K562 (cell line): ENCODE results near the gene MIXL1. TPM values are rescaled to one million over a fixed set of nuclear protein-coding genes. Genes with fewer than 3 reads are reported as not detected.

Experiments used
- ATAC-seq: fragments of 200-7000 bp; cut with Tn5 transposase; 3 replicates; pipeline ENCODE4 v1.9.1; 2020; ENCODE audit warnings: moderate library complexity
- BruUV-seq: library from RNA; stranded (reverse); fragments of 400-500 nt; replicated peaks from 2 replicates; lab custom pipeline; 2021; lab: Mats Ljungman, UMichigan
- CTCF ChIA-PET: fragments of 300-600 bp; formaldehyde crosslinking; extraction: SDS; loops from one replicate; lab custom pipeline; 2021; ENCODE audit warnings: low intra/inter-chr PET ratio; lab: Yijun Ruan, JAX
- POLR2A ChIA-PET: fragments of 300-600, 350-650 bp; sonication (Branson Sonifier 250); formaldehyde crosslinking; extraction: SDS; loops from one replicate; lab custom pipeline; 2021; ENCODE audit warnings: antibody characterized with exemption, inconsistent platforms; lab: Yijun Ruan, JAX
- DNase-seq, 4 experiments: peaks; one replicate each; pipeline versions ENCODE4 v3.0.0 to v3.0.0-alpha.2; 2011 to 2018; ENCODE audit warnings: low spot score in 3 of 4, mixed read lengths in 3 of 4; ENCODE audit errors: extremely low read depth in 1 of 4
- FAIRE-seq: peaks from 2 replicates; lab custom pipeline; 2011; peaks lifted over from hg19 to GRCh38; lab: Jason Lieb, UNC
- H2AFZ ChIP-seq: 2 replicates; pipeline ENCODE4 v1.6.0; 2011; ENCODE audit warnings: low read depth, low read length, control low read depth, inconsistent platforms
- H3K27ac ChIP-seq: fragments of 200-600 bp; 3 replicates; pipeline ENCODE4 v1.8.0; 2011; ENCODE audit warnings: low read depth, mild to moderate bottlenecking, control low read depth, inconsistent platforms, low read length, moderate library complexity, mixed read lengths; ENCODE audit errors: extremely low read depth
- H3K27me3 ChIP-seq, 2 experiments: fragments of 300-600 bp in 1 of 2; 2 replicates in 1 of 2; 3 replicates in 1 of 2; pipeline versions ENCODE4 v1.6.0 to v1.8.0; 2011; ENCODE audit warnings: inconsistent platforms in 2 of 2, low read length in 2 of 2, mild to moderate bottlenecking in 1 of 2, mixed read lengths in 1 of 2, moderate library complexity in 1 of 2; ENCODE audit not compliant: control insufficient read depth in 2 of 2, insufficient read depth in 2 of 2
- H3K36me3 ChIP-seq: fragments of 300-600 bp; 3 replicates; pipeline ENCODE4 v1.8.0; 2011; ENCODE audit warnings: mild to moderate bottlenecking, low read length, inconsistent platforms; ENCODE audit not compliant: control insufficient read depth, insufficient read depth
- H3K4me1 ChIP-seq, 2 experiments: fragments of 200-600 bp in 1 of 2; replicated peaks in 1 of 2; 2 replicates in 1 of 2; 3 replicates in 1 of 2; pipeline versions ENCODE4 v1.5.1 to v1.8.0; 2011; ENCODE audit warnings: inconsistent platforms in 2 of 2, low read length in 2 of 2, mild to moderate bottlenecking in 1 of 2, mixed read lengths in 1 of 2, moderate library complexity in 1 of 2; ENCODE audit not compliant: control insufficient read depth in 2 of 2, insufficient read depth in 2 of 2
- H3K4me2 ChIP-seq: 2 replicates; pipeline ENCODE4 v1.6.1; 2011; ENCODE audit warnings: low read length, control low read depth, inconsistent platforms, mixed read lengths; ENCODE audit not compliant: insufficient read depth
- H3K4me3 ChIP-seq: fragments of 200-600 bp; sonication (generic), shearing (Covaris generic); 2 replicates; pipeline ENCODE4 v1.5.1; 2016; ENCODE audit warnings: control low read depth, inconsistent platforms
- H3K79me2 ChIP-seq: fragments of 200-600 bp; 3 replicates; pipeline ENCODE4 v1.8.0; 2011; ENCODE audit warnings: low read length, inconsistent platforms; ENCODE audit not compliant: control insufficient read depth, insufficient read depth
- H3K9ac ChIP-seq, 2 experiments: 2 replicates each; pipeline versions ENCODE4 v1.6.0 to v1.6.1; 2011; ENCODE audit warnings: low read depth in 2 of 2, low read length in 2 of 2, control low read depth in 1 of 2, inconsistent platforms in 1 of 2, mild to moderate bottlenecking in 1 of 2, mixed read lengths in 1 of 2; ENCODE audit not compliant: insufficient read depth in 1 of 2
- H3K9me1 ChIP-seq: one replicate; pipeline ENCODE4 v1.6.0; 2011; ENCODE audit warnings: inconsistent platforms, mild to moderate bottlenecking, low read length, moderate library complexity; ENCODE audit not compliant: control insufficient read depth, insufficient read depth
- H3K9me3 ChIP-seq: replicated peaks from 2 replicates; pipeline ENCODE4 v1.5.1; 2011; ENCODE audit warnings: low read depth, low read length, inconsistent platforms; ENCODE audit not compliant: control insufficient read depth, insufficient read depth
- H4K20me1 ChIP-seq: replicated peaks from 2 replicates; pipeline ENCODE4 v1.6.1; 2011; ENCODE audit warnings: low read length, inconsistent platforms, mixed read lengths; ENCODE audit not compliant: control insufficient read depth, insufficient read depth
- ARID4B ChIP-seq: sonication (generic); formaldehyde crosslinking; IDR thresholded peaks from 2 replicates; pipeline ENCODE4 v1.8.0; 2022; ENCODE audit warnings: mild to moderate bottlenecking, missing genetic modification reagents
- BHLHE40 ChIP-seq: IDR thresholded peaks from 2 replicates; pipeline ENCODE4 v1.6.1; 2011; ENCODE audit warnings: low read length, improper control_type of control experiment
- CTCFL ChIP-seq: IDR thresholded peaks from 2 replicates; pipeline ENCODE4 v1.6.1; 2011; ENCODE audit warnings: borderline replicate concordance, low read depth, mild to moderate bottlenecking, moderate library complexity, low read length; ENCODE audit not compliant: insufficient read depth, poor library complexity, severe bottlenecking
- EP300 ChIP-seq: IDR thresholded peaks from 2 replicates; pipeline ENCODE4 v1.6.1; 2012; ENCODE audit warnings: low read length, improper control_type of control experiment
- PHF8 ChIP-seq: fragments of 200-600 bp; sonication (generic); IDR thresholded peaks from 2 replicates; pipeline ENCODE4 v1.6.1; 2012; ENCODE audit warnings: mixed run types, mild to moderate bottlenecking, inconsistent platforms, low read length, moderate library complexity, borderline replicate concordance
- RAD51 ChIP-seq: fragments of 450-650 bp; IDR thresholded peaks from 2 replicates; pipeline ENCODE4 v1.7.1; 2016; ENCODE audit warnings: low read depth, mild to moderate bottlenecking, borderline replicate concordance
- RBFOX2 ChIP-seq: fragments of 200-400 bp; formaldehyde crosslinking; IDR thresholded peaks from 2 replicates; pipeline ENCODE4 v1.6.1; 2017; ENCODE audit warnings: low read depth, mild to moderate bottlenecking, low read length, moderate library complexity
- RCOR1 ChIP-seq, 2 experiments: IDR thresholded peaks; 2 replicates each; pipeline ENCODE4 v1.6.1; 2012; ENCODE audit warnings: low read depth in 2 of 2, low read length in 2 of 2, borderline replicate concordance in 1 of 2, improper control_type of control experiment in 1 of 2
- SP2 ChIP-seq: IDR thresholded peaks from 2 replicates; pipeline ENCODE4 v1.6.1; 2011; ENCODE audit warnings: mild to moderate bottlenecking, low read depth, low read length, moderate library complexity; ENCODE audit not compliant: poor library complexity, severe bottlenecking; ENCODE audit errors: extremely low read depth
- TAF15 ChIP-seq: fragments of 200-400 bp; formaldehyde crosslinking; IDR thresholded peaks from 2 replicates; pipeline ENCODE4 v1.6.1; 2017; ENCODE audit warnings: mild to moderate bottlenecking, low read depth, low read length, moderate library complexity
- ZNF197 ChIP-seq: fragments of 200-800 bp; sonication (Bioruptor generic); IDR thresholded peaks from 2 replicates; pipeline ENCODE4 v1.6.1; 2016; ENCODE audit warnings: low read depth, missing genetic modification characterization, missing compliant biosample characterization
- ZNF512 ChIP-seq: IDR thresholded peaks from 2 replicates; pipeline ENCODE4 v1.6.1; 2016; ENCODE audit warnings: missing genetic modification characterization, missing compliant biosample characterization
- ZNF830 ChIP-seq: fragments of 250-450 bp; sonication (Bioruptor Pico); IDR thresholded peaks from 2 replicates; pipeline ENCODE4 v1.5.0; 2021; ENCODE audit warnings: mild to moderate bottlenecking
- WGBS: fragments of 100-300 bp; shearing (Covaris generic); methylation state at CpG from one replicate; pipeline ENCODE4 v1.1.6; 2016; ENCODE audit warnings: low coverage, mixed read lengths; ENCODE audit not compliant: insufficient coverage; ENCODE audit errors: missing lambda C conversion rate; 5-methylcytosine and 5-hydroxymethylcytosine counted together
- in situ Hi-C: fragments of 300-500 bp; cut with MboI; formaldehyde crosslinking; loops from 4 replicates; pipeline ENCODE4 v1.15.0; 2018; ENCODE audit warnings: inconsistent platforms, mixed read lengths
- intact Hi-C: fragments of 100-400 bp; cut with micrococcal nuclease; formaldehyde crosslinking; loops from 2 replicates; pipeline ENCODE4 v1.14.2; 2022
- polyA plus RNA-seq, 8 experiments: library from polyadenylated mRNA; depleted of rRNA in 4 of 8; stranded (reverse) in 5 of 8; unstranded in 3 of 8; fragments of >200 nt; fragmentation: Nextera tagmentation in 2 of 8; fragmentation: Illumina TruSeq in 1 of 8; extraction: Ambion mirVana in 2 of 8; extraction: Trizol in 1 of 8; gene quantifications; 2 replicates each; pipeline versions ENCODE4 v1.2.1 to v1.2.3, GENCODE V29; 2011 to 2014; ENCODE audit warnings: inconsistent platforms in 1 of 8, missing spikeins in 1 of 8
- total RNA-seq, 7 experiments: library from RNA; depleted of rRNA in 6 of 7; stranded (reverse); fragments of >200 nt in 6 of 7; fragmentation: Illumina TruSeq in 2 of 7; extraction: Trizol in 2 of 7; gene quantifications; 2 replicates each; pipeline versions ENCODE4 v1.2.1 to v1.2.3, GENCODE V29; 2011 to 2021; ENCODE audit warnings: low replicate concordance in 1 of 7

The MIXL1 gene
- total and polyA plus RNA-seq, 9 of the 15 experiments (the other 6 are each of a cell fraction or from before 2014, with no cell fraction given), result not detected

- intact Hi-C loops, result no loop called here
- ATAC-seq, result peak; percentile 73
- H3K9ac ChIP-seq, result peak overlapping the region in 1 of 2 experiments; percentile 90; a peak in 2 of 4 replicates
- peaks cover 4 to 12% of the 10 kb centered on the region in 2 experiments; a peak in 4 of 5 replicates for H3K4me1 ChIP-seq
- H3K27me3 ChIP-seq, result 0 out of 5 replicates have a peak, but pooled peaks cover 0 to 4% of the 10 kb centered on the region in 2 experiments
- DNase-seq, result peak in 3 of 4 experiments; percentile 41 to 48 (median 46)
- no peaks in the 10 kb centered on the region for H3K9me3 ChIP-seq
- H3K79me2 ChIP-seq, result no peaks in the 10 kb centered on the region
- WGBS, result 10% methylated on average over 31 of the region's 55 CpGs
- H2AFZ ChIP-seq, result peak overlapping the region; percentile 49; the same call in 1 of the 2 replicates
- peak overlapping the region; percentile 74 for H3K4me2 ChIP-seq
- ChIA-PET POLR2A (interaction anchor here (0.7 to 1.5 kb wide), 3 partner anchors 9 to 255 kb away, joined by 3 to 5 read pairs (median 4); no protein-coding TSS in a partner anchor), CTCF (no interaction called here)
- 0 out of 2 replicates have a peak, but pooled peaks cover 4% of the 10 kb centered on the region for H4K20me1 ChIP-seq
- in situ Hi-C loops, result no loop called here
- no peak overlapping the region for H3K27ac ChIP-seq
- no TSS peak for BruUV-seq
- FAIRE-seq, result no peak
- H3K36me3 ChIP-seq, result 0 out of 3 replicates have a peak, but pooled peaks cover 2% of the 10 kb centered on the region
- peak overlapping the region; percentile 37 for H3K4me3 ChIP-seq
- no peaks in the 10 kb centered on the region for H3K9me1 ChIP-seq
- TF ChIP-seq RBFOX2 (no peak), RAD51 (no peak), EP300 (no peak), BHLHE40 (no peak), ZNF197 (CRISPR knock-in tag) (no peak), CTCFL (peak; percentile 12), SP2 (no peak), ZNF830 (CRISPR knock-in tag) (no peak), ARID4B (CRISPR knock-in tag) (no peak), TAF15 (no peak), PHF8 (no peak), ZNF512 (tag) (no peak), RCOR1 (IDR thresholded peaks at IDR 0.05; ENCODE audit: borderline replicate concordance in 1 of 2, low read depth in 2 of 2, low read length in 2 of 2) (no peak)
These were observed 351 bp downstream of the MIXL1 start for GRCh38 chr1:226223786-226224244.
